ENCODE data around the gene SAMD14. TPM values are rescaled to one million over a fixed set of nuclear protein-coding genes. Genes with fewer than 3 reads are reported as not detected.

The SAMD14 gene
- polyA plus RNA-seq, 1 donor, result 5.7 TPM

- no peaks in the 10 kb centered on the region for H3K9me3 ChIP-seq (ENCODE audit: control insufficient read depth, low read depth, low read length)
- H3K27ac ChIP-seq (ENCODE audit: low read length), result peak overlapping the region; percentile 63
- H3K27me3 ChIP-seq (ENCODE audit: control insufficient read depth, insufficient read depth, low read length), result no peaks in the 10 kb centered on the region
- H3K4me1 ChIP-seq (ENCODE audit: control insufficient read depth, insufficient read depth, low read length), result peaks cover 36% of the 10 kb centered on the region
- peak overlapping the region; percentile 91 for H3K4me3 ChIP-seq (ENCODE audit: low read length)
- WGBS (ENCODE audit: insufficient coverage, low lambda C conversion rate), result 0% methylated on average over 1 of the region's 21 CpGs
- DNase-seq, result peak; percentile 85
- H3K36me3 ChIP-seq (ENCODE audit: control insufficient read depth, insufficient read depth, low read length), result peaks cover 28% of the 10 kb centered on the region
Observed at GRCh38 chr17:50094243-50094752, 35.7 kb downstream of the SAMD14 start.

- WGBS (ENCODE audit: insufficient coverage, low lambda C conversion rate), result no CpG with 5 or more reads among the region's 3 CpGs
- Histone ChIP-seq H3K4me1 (ENCODE audit: control insufficient read depth, insufficient read depth, low read length) (peaks cover 31% of the 10 kb centered on the region), H3K36me3 (ENCODE audit: control insufficient read depth, insufficient read depth, low read length) (peaks cover 28% of the 10 kb centered on the region), H3K4me3 (ENCODE audit: low read length) (no peak overlapping the region), H3K27ac (ENCODE audit: low read length) (no peak overlapping the region), H3K9me3 (ENCODE audit: control insufficient read depth, low read depth, low read length) (no peaks in the 10 kb centered on the region), H3K27me3 (ENCODE audit: control insufficient read depth, insufficient read depth, low read length) (no peaks in the 10 kb centered on the region)
- DNase-seq, result no peak
Observed at GRCh38 chr17:50093807-50094206, 36.2 kb downstream of the SAMD14 start.

GRCh38 chr17:50093246-50093645, 36.7 kb downstream of the SAMD14 start:
- Histone ChIP-seq H3K4me1 (ENCODE audit: control insufficient read depth, insufficient read depth, low read length) (peaks cover 26% of the 10 kb centered on the region), H3K36me3 (ENCODE audit: control insufficient read depth, insufficient read depth, low read length) (peaks cover 27% of the 10 kb centered on the region), H3K9me3 (ENCODE audit: control insufficient read depth, low read depth, low read length) (no peaks in the 10 kb centered on the region), H3K27me3 (ENCODE audit: control insufficient read depth, insufficient read depth, low read length) (no peaks in the 10 kb centered on the region), H3K27ac (ENCODE audit: low read length) (no peak overlapping the region), H3K4me3 (ENCODE audit: low read length) (no peak overlapping the region)
- WGBS (ENCODE audit: insufficient coverage, low lambda C conversion rate), result no CpG with 5 or more reads among the region's 3 CpGs
- no peak for DNase-seq

- DNase-seq, result no peak
- no CpG with 5 or more reads among the region's 2 CpGs for WGBS (ENCODE audit: insufficient coverage, low lambda C conversion rate)
- peaks cover 24% of the 10 kb centered on the region for H3K36me3 ChIP-seq (ENCODE audit: control insufficient read depth, insufficient read depth, low read length)
- H3K4me3 ChIP-seq (ENCODE audit: low read length), result no peak overlapping the region
- no peaks in the 10 kb centered on the region for H3K9me3 ChIP-seq (ENCODE audit: control insufficient read depth, low read depth, low read length)
- no peak overlapping the region for H3K27ac ChIP-seq (ENCODE audit: low read length)
- peaks cover 12% of the 10 kb centered on the region for H3K4me1 ChIP-seq (ENCODE audit: control insufficient read depth, insufficient read depth, low read length)
- no peaks in the 10 kb centered on the region for H3K27me3 ChIP-seq (ENCODE audit: control insufficient read depth, insufficient read depth, low read length)
Observed at GRCh38 chr17:50091918-50092285, 38.1 kb downstream of the SAMD14 start.

GRCh38 chr17:50090971-50091917, 38.7 kb downstream of the SAMD14 start:
- no peak overlapping the region for H3K4me3 ChIP-seq (ENCODE audit: low read length)
- 80% methylated on average over 1 of the region's 15 CpGs for WGBS (ENCODE audit: insufficient coverage, low lambda C conversion rate)
- no peaks in the 10 kb centered on the region for H3K9me3 ChIP-seq (ENCODE audit: control insufficient read depth, low read depth, low read length)
- H3K36me3 ChIP-seq (ENCODE audit: control insufficient read depth, insufficient read depth, low read length), result peaks cover 24% of the 10 kb centered on the region
- no peak for DNase-seq
- peaks cover 6% of the 10 kb centered on the region for H3K4me1 ChIP-seq (ENCODE audit: control insufficient read depth, insufficient read depth, low read length)
- no peaks in the 10 kb centered on the region for H3K27me3 ChIP-seq (ENCODE audit: control insufficient read depth, insufficient read depth, low read length)
- H3K27ac ChIP-seq (ENCODE audit: low read length), result no peak overlapping the region

- Histone ChIP-seq H3K27ac (ENCODE audit: low read length) (no peak overlapping the region), H3K9me3 (ENCODE audit: control insufficient read depth, low read depth, low read length) (no peaks in the 10 kb centered on the region), H3K36me3 (ENCODE audit: control insufficient read depth, insufficient read depth, low read length) (peaks cover 24% of the 10 kb centered on the region), H3K27me3 (ENCODE audit: control insufficient read depth, insufficient read depth, low read length) (no peaks in the 10 kb centered on the region), H3K4me3 (ENCODE audit: low read length) (no peak overlapping the region), H3K4me1 (ENCODE audit: control insufficient read depth, insufficient read depth, low read length) (peaks cover 3% of the 10 kb centered on the region)
- no CpG with 5 or more reads among the region's 6 CpGs for WGBS (ENCODE audit: insufficient coverage, low lambda C conversion rate)
- DNase-seq, result no peak
Observed at GRCh38 chr17:50090071-50090470, 39.9 kb downstream of the SAMD14 start.

- DNase-seq, result no peak
- Histone ChIP-seq H3K4me1 (ENCODE audit: control insufficient read depth, insufficient read depth, low read length) (no peaks in the 10 kb centered on the region), H3K4me3 (ENCODE audit: low read length) (no peak overlapping the region), H3K27me3 (ENCODE audit: control insufficient read depth, insufficient read depth, low read length) (no peaks in the 10 kb centered on the region), H3K27ac (ENCODE audit: low read length) (no peak overlapping the region), H3K36me3 (ENCODE audit: control insufficient read depth, insufficient read depth, low read length) (peaks cover 24% of the 10 kb centered on the region), H3K9me3 (ENCODE audit: control insufficient read depth, low read depth, low read length) (no peaks in the 10 kb centered on the region)
- no CpG with 5 or more reads among the region's 25 CpGs for WGBS (ENCODE audit: insufficient coverage, low lambda C conversion rate)
Observed at GRCh38 chr17:50088952-50089825, 40.8 kb downstream of the SAMD14 start.

- no peak for DNase-seq
- H3K27me3 ChIP-seq (ENCODE audit: control insufficient read depth, insufficient read depth, low read length), result no peaks in the 10 kb centered on the region
- WGBS (ENCODE audit: insufficient coverage, low lambda C conversion rate), result no CpG with 5 or more reads among the region's 19 CpGs
- H3K36me3 ChIP-seq (ENCODE audit: control insufficient read depth, insufficient read depth, low read length), result peaks cover 24% of the 10 kb centered on the region
- H3K4me1 ChIP-seq (ENCODE audit: control insufficient read depth, insufficient read depth, low read length), result no peaks in the 10 kb centered on the region
- H3K27ac ChIP-seq (ENCODE audit: low read length), result no peak overlapping the region
- H3K9me3 ChIP-seq (ENCODE audit: control insufficient read depth, low read depth, low read length), result no peaks in the 10 kb centered on the region
- H3K4me3 ChIP-seq (ENCODE audit: low read length), result no peak overlapping the region
Observed at GRCh38 chr17:50087912-50088405, 42.0 kb downstream of the SAMD14 start.

- DNase-seq, result peak in 1 of 2 donors; percentile 61
- Histone ChIP-seq H3K27ac (ENCODE audit: low read length) (no peak overlapping the region), H3K9me3 (ENCODE audit: control insufficient read depth, low read depth, low read length) (no peaks in the 10 kb centered on the region), H3K27me3 (ENCODE audit: control insufficient read depth, insufficient read depth, low read length) (no peaks in the 10 kb centered on the region), H3K36me3 (ENCODE audit: control insufficient read depth, insufficient read depth, low read length) (peaks cover 24% of the 10 kb centered on the region), H3K4me1 (ENCODE audit: control insufficient read depth, insufficient read depth, low read length) (no peaks in the 10 kb centered on the region), H3K4me3 (ENCODE audit: low read length) (no peak overlapping the region)
- no CpG with 5 or more reads among the region's 10 CpGs for WGBS (ENCODE audit: insufficient coverage, low lambda C conversion rate)
Observed at GRCh38 chr17:50087246-50087911, 42.6 kb downstream of the SAMD14 start.

- Histone ChIP-seq H3K9me3 (ENCODE audit: control insufficient read depth, low read depth, low read length) (no peaks in the 10 kb centered on the region), H3K27me3 (ENCODE audit: control insufficient read depth, insufficient read depth, low read length) (no peaks in the 10 kb centered on the region), H3K27ac (ENCODE audit: low read length) (no peak overlapping the region), H3K4me3 (ENCODE audit: low read length) (no peak overlapping the region), H3K36me3 (ENCODE audit: control insufficient read depth, insufficient read depth, low read length) (peaks cover 50% of the 10 kb centered on the region), H3K4me1 (ENCODE audit: control insufficient read depth, insufficient read depth, low read length) (no peaks in the 10 kb centered on the region)
- DNase-seq, result no peak
- no CpG with 5 or more reads among the region's 5 CpGs for whole genome bisulfite sequencing (ENCODE audit: insufficient coverage, low lambda C conversion rate)
Observed at GRCh38 chr17:50081757-50082156, 48.2 kb downstream of the SAMD14 start.

All from large intestine (tissue), 3 donors.